ENCODE data around the gene GTPBP10.

GRCh38 chr7:90322837-90323236, 23.7 kb upstream of the GTPBP10 start:
- TF ChIP-seq EZH2 (IDR thresholded peaks at IDR 0.05; ENCODE audit: borderline replicate concordance) (no peak), CTCF (IDR thresholded peaks at IDR 0.05; ENCODE audit: poor library complexity) (no peak)

Measured in hepatocyte (in vitro differentiated cells).